Trophoblast cell (in vitro differentiated cells and primary cell): Measurements from ENCODE around the gene TYMS.
A peak's percentile ranks its signal among the peaks of the same experiment; 100 is the strongest.

Experiments
- DNase-seq, 2 donors: peaks; one replicate each; pipeline ENCODE4 v3.0.0-alpha.2; 2016
- H2AFZ ChIP-seq: 2 replicates; pipeline ENCODE4 v1.6.1; 2013; ENCODE audit warnings: low read length, moderate library complexity, mild to moderate bottlenecking; ENCODE audit not compliant: insufficient read depth, poor library complexity
- H2AK5ac ChIP-seq: 2 replicates; pipeline ENCODE4 v1.6.1; 2013; ENCODE audit warnings: mild to moderate bottlenecking, low read length
- H2BK120ac ChIP-seq: 2 replicates; pipeline ENCODE4 v1.6.1; 2013; ENCODE audit warnings: low read length, mild to moderate bottlenecking, moderate library complexity; ENCODE audit not compliant: insufficient read depth, poor library complexity
- H2BK12ac ChIP-seq: 2 replicates; pipeline ENCODE4 v1.6.1; 2013; ENCODE audit warnings: mild to moderate bottlenecking, low read length, moderate library complexity
- H2BK5ac ChIP-seq: 2 replicates; pipeline ENCODE4 v1.6.1; 2013; ENCODE audit warnings: low read length, low read depth, moderate library complexity, mild to moderate bottlenecking; ENCODE audit not compliant: poor library complexity
- H3K14ac ChIP-seq: 2 replicates; pipeline ENCODE4 v1.6.1; 2013; ENCODE audit warnings: mild to moderate bottlenecking, low read length
- H3K18ac ChIP-seq: 2 replicates; pipeline ENCODE4 v1.6.1; 2013; ENCODE audit warnings: mild to moderate bottlenecking, low read length
- H3K23ac ChIP-seq: 2 replicates; pipeline ENCODE4 v1.6.1; 2013; ENCODE audit warnings: low read length
- H3K27ac ChIP-seq: 2 replicates; pipeline ENCODE4 v1.5.1; 2013; ENCODE audit warnings: low read depth, mild to moderate bottlenecking, inconsistent platforms, low read length, moderate library complexity
- H3K27me3 ChIP-seq: 2 replicates; pipeline ENCODE4 v1.6.1; 2013; ENCODE audit warnings: inconsistent platforms, mild to moderate bottlenecking, low read length, moderate library complexity; ENCODE audit not compliant: insufficient read depth
- H3K36me3 ChIP-seq, 2 experiments: 1 replicate in 1 of 2; 2 replicates in 1 of 2; pipeline ENCODE4 v1.6.1; 2013; ENCODE audit warnings: low read length in 2 of 2, mild to moderate bottlenecking in 2 of 2, moderate library complexity in 1 of 2; ENCODE audit not compliant: insufficient read depth in 2 of 2, control insufficient read depth in 1 of 2
- H3K4ac ChIP-seq: 2 replicates; pipeline ENCODE4 v1.6.1; 2013; ENCODE audit warnings: low read depth, mild to moderate bottlenecking, low read length, moderate library complexity
- H3K4me1 ChIP-seq, 2 experiments: 1 replicate in 1 of 2; 2 replicates in 1 of 2; pipeline ENCODE4 v1.6.1; 2013; ENCODE audit warnings: low read length in 2 of 2, mild to moderate bottlenecking in 2 of 2, moderate library complexity in 1 of 2; ENCODE audit not compliant: insufficient read depth in 2 of 2, control insufficient read depth in 1 of 2
- H3K4me2 ChIP-seq: 2 replicates; pipeline ENCODE4 v1.6.1; 2013; ENCODE audit warnings: inconsistent platforms, mild to moderate bottlenecking, low read length, moderate library complexity
- H3K4me3 ChIP-seq: 2 replicates; pipeline ENCODE4 v1.5.1; 2013; ENCODE audit warnings: mild to moderate bottlenecking, low read depth, low read length, inconsistent platforms
- H3K79me1 ChIP-seq: one replicate; pipeline ENCODE4 v1.6.1; 2013; ENCODE audit warnings: low read length
- H3K79me2 ChIP-seq: 2 replicates; pipeline ENCODE4 v1.6.1; 2013; ENCODE audit warnings: low read length, mild to moderate bottlenecking; ENCODE audit not compliant: control insufficient read depth, insufficient read depth, poor library complexity
- H3K9ac ChIP-seq: 2 replicates; pipeline ENCODE4 v1.6.1; 2013; ENCODE audit warnings: mild to moderate bottlenecking, low read length
- H3K9me3 ChIP-seq: 2 replicates; pipeline ENCODE4 v1.6.1; 2013; ENCODE audit warnings: low read depth, mild to moderate bottlenecking, control low read depth, inconsistent platforms, low read length; ENCODE audit not compliant: insufficient read depth
- H4K12ac ChIP-seq: 2 replicates; pipeline ENCODE4 v1.6.1; 2013; ENCODE audit warnings: low read depth, mild to moderate bottlenecking, low read length, moderate library complexity
- H4K8ac ChIP-seq: 2 replicates; pipeline ENCODE4 v1.6.1; 2013; ENCODE audit warnings: low read depth, mild to moderate bottlenecking, low read length, moderate library complexity
- H4K91ac ChIP-seq: one replicate; pipeline ENCODE4 v1.6.1; 2013; ENCODE audit warnings: low read depth, mild to moderate bottlenecking, low read length, moderate library complexity
- WGBS: extraction: QIAGEN DNeasy Blood & Tissue Kit; methylation state at CpG from one replicate; pipeline ENCODE4 v1.1.7; 2013; ENCODE audit warnings: missing lambda C conversion rate; ENCODE audit not compliant: insufficient read length, insufficient coverage; ENCODE audit errors: extremely low coverage; 5-methylcytosine and 5-hydroxymethylcytosine counted together

Gene TYMS

GRCh38 chr18:711657-712400, 54.4 kb downstream of the TYMS start:
- peak overlapping the region; percentile 80 for H3K18ac ChIP-seq
- no peak overlapping the region for H2BK12ac ChIP-seq
- H3K4me1 ChIP-seq = peaks cover 4 to 6% of the 10 kb centered on the region in 2 experiments
- H3K36me3 ChIP-seq = peaks cover 6 to 8% of the 10 kb centered on the region in 2 experiments
- H2BK5ac ChIP-seq = peak overlapping the region; percentile 11
- no CpG with 5 or more reads among the region's 42 CpGs for WGBS
- no peak overlapping the region for H2AK5ac ChIP-seq
- no peak overlapping the region for H3K4ac ChIP-seq
- H3K27ac ChIP-seq = peak overlapping the region; percentile 51
- peak overlapping the region; percentile 84 for H4K8ac ChIP-seq
- peak overlapping the region; percentile 89 for H3K4me2 ChIP-seq
- DNase-seq = peak; percentile 80 to 91
- peak overlapping the region; percentile 77 for H3K9ac ChIP-seq
- no peaks in the 10 kb centered on the region for H3K9me3 ChIP-seq
- H4K12ac ChIP-seq = peak overlapping the region; percentile 83
- H3K14ac ChIP-seq = peak overlapping the region; percentile 88
- H2BK120ac ChIP-seq = peak overlapping the region; percentile 44
- H4K91ac ChIP-seq = peak overlapping the region; percentile 79
- peak overlapping the region; percentile 97 for H2AFZ ChIP-seq
- H3K23ac ChIP-seq = no peak overlapping the region
- no peaks in the 10 kb centered on the region for H3K27me3 ChIP-seq
- H3K79me1 ChIP-seq = peaks cover 10% of the 10 kb centered on the region
- H3K4me3 ChIP-seq = peak overlapping the region; percentile 81
- peaks cover 7% of the 10 kb centered on the region for H3K79me2 ChIP-seq

GRCh38 chr18:712401-713134, 55.1 kb downstream of the TYMS start, which contains the start of gene ENOSF1:
Gene ENOSF1 (minus strand): TSS chr18:712630. CDS start chr18:712587, 43 bp downstream.
- H3K27ac ChIP-seq = peak within 1 kb of the TSS; percentile 51
- peaks cover 7% of the 10 kb centered on the region for H3K79me2 ChIP-seq
- WGBS = no CpG with 5 or more reads among the region's 91 CpGs
- H4K12ac ChIP-seq = peak within 1 kb of the TSS; percentile 93
- H3K27me3 ChIP-seq = no peaks in the 10 kb centered on the region
- peak within 1 kb of the TSS; percentile 81 for H3K4me3 ChIP-seq
- peak within 1 kb of the TSS; percentile 80 for H3K18ac ChIP-seq
- H3K36me3 ChIP-seq = peaks cover 6 to 8% of the 10 kb centered on the region in 2 experiments
- peak within 1 kb of the TSS; percentile 97 for H4K8ac ChIP-seq
- H3K79me1 ChIP-seq = peaks cover 10% of the 10 kb centered on the region
- peak within 1 kb of the TSS; percentile 43 for H2BK12ac ChIP-seq
- peak within 1 kb of the TSS; percentile 77 for H3K9ac ChIP-seq
- H3K23ac ChIP-seq = no peak within 1 kb of the TSS
- peak within 1 kb of the TSS; percentile 11 for H2BK5ac ChIP-seq
- H3K4me2 ChIP-seq = peak within 1 kb of the TSS; percentile 89
- H2AK5ac ChIP-seq = no peak within 1 kb of the TSS
- H2AFZ ChIP-seq = peak within 1 kb of the TSS; percentile 97
- no peaks in the 10 kb centered on the region for H3K9me3 ChIP-seq
- peak within 1 kb of the TSS; percentile 44 for H2BK120ac ChIP-seq
- H4K91ac ChIP-seq = peak within 1 kb of the TSS; percentile 79
- DNase-seq = peak; percentile 88 to 91
- H3K14ac ChIP-seq = peak within 1 kb of the TSS; percentile 88
- peak within 1 kb of the TSS; percentile 40 for H3K4ac ChIP-seq
- peaks cover 4 to 6% of the 10 kb centered on the region in 2 experiments for H3K4me1 ChIP-seq

- peaks cover 10% of the 10 kb centered on the region for H3K79me1 ChIP-seq
- no CpG with 5 or more reads among the region's 23 CpGs for WGBS
- H2AK5ac ChIP-seq = no peak overlapping the region
- no peaks in the 10 kb centered on the region for H3K27me3 ChIP-seq
- H3K18ac ChIP-seq = no peak overlapping the region
- no peak overlapping the region for H3K9ac ChIP-seq
- H3K27ac ChIP-seq = no peak overlapping the region
- H3K4ac ChIP-seq = no peak overlapping the region
- H3K79me2 ChIP-seq = peaks cover 7% of the 10 kb centered on the region
- no peak overlapping the region for H2BK5ac ChIP-seq
- peak overlapping the region; percentile 97 for H4K8ac ChIP-seq
- H2AFZ ChIP-seq = peak overlapping the region; percentile 90
- H3K4me1 ChIP-seq = peaks cover 4 to 6% of the 10 kb centered on the region in 2 experiments
- peak; percentile 67 to 71 for DNase-seq
- no peaks in the 10 kb centered on the region for H3K9me3 ChIP-seq
- peak overlapping the region; percentile 51 for H3K4me2 ChIP-seq
- H4K91ac ChIP-seq = peak overlapping the region; percentile 19
- H3K4me3 ChIP-seq = no peak overlapping the region
- no peak overlapping the region for H3K14ac ChIP-seq
- H3K23ac ChIP-seq = no peak overlapping the region
- peaks cover 4 to 6% of the 10 kb centered on the region in 2 experiments for H3K36me3 ChIP-seq
- H2BK12ac ChIP-seq = no peak overlapping the region
- H2BK120ac ChIP-seq = no peak overlapping the region
- no peak overlapping the region for H4K12ac ChIP-seq
Measured at GRCh38 chr18:713135-713490, 55.7 kb downstream of the TYMS start.

- no peak for DNase-seq
- Histone ChIP-seq H3K4ac (no peak overlapping the region), H3K79me2 (peaks cover 7% of the 10 kb centered on the region), H3K4me3 (no peak overlapping the region), H3K14ac (no peak overlapping the region), H3K23ac (no peak overlapping the region), H4K12ac (no peak overlapping the region), H2AK5ac (no peak overlapping the region), H4K8ac (no peak overlapping the region), H3K79me1 (peaks cover 10% of the 10 kb centered on the region), H3K27ac (no peak overlapping the region), H3K4me2 (no peak overlapping the region), H3K9me3 (no peaks in the 10 kb centered on the region), H2BK120ac (no peak overlapping the region), H3K9ac (no peak overlapping the region), H2BK5ac (no peak overlapping the region), H3K36me3 (peaks cover 2 to 3% of the 10 kb centered on the region in 2 experiments), H3K4me1 (peaks cover 4 to 6% of the 10 kb centered on the region in 2 experiments), H4K91ac (no peak overlapping the region), H2AFZ (no peak overlapping the region), H3K27me3 (no peaks in the 10 kb centered on the region), H2BK12ac (no peak overlapping the region), H3K18ac (no peak overlapping the region)
- WGBS = no CpG with 5 or more reads among the region's 1 CpG
Measured at GRCh38 chr18:715626-716025, 58.2 kb downstream of the TYMS start.
